HFFc6 (cell line): Measurements from ENCODE around the gene ANKDD1A. TPM values are rescaled to one million over a fixed set of nuclear protein-coding genes. Genes with fewer than 3 reads are reported as not detected.

Experiments used
- DNase-seq: peaks from one replicate; pipeline ENCODE4 v3.0.0-alpha.2; 2018
- H3K27ac Mint-ChIP-seq: 2 replicates; pipeline ENCODE4 v1.8.0; 2020; ENCODE audit warnings: mild to moderate bottlenecking, mixed read lengths
- H3K27me3 Mint-ChIP-seq: 2 replicates; pipeline ENCODE4 v1.8.0; 2021; ENCODE audit warnings: mild to moderate bottlenecking, moderate library complexity, mixed read lengths; ENCODE audit not compliant: insufficient read depth
- H3K36me3 Mint-ChIP-seq: 2 replicates; pipeline ENCODE4 v1.8.0; 2021; ENCODE audit warnings: low read depth, mixed read lengths
- H3K4me1 Mint-ChIP-seq: 2 replicates; pipeline ENCODE4 v1.8.0; 2020; ENCODE audit warnings: low read depth, mixed read lengths
- H3K4me3 Mint-ChIP-seq: 2 replicates; pipeline ENCODE4 v1.8.0; 2020; ENCODE audit warnings: mild to moderate bottlenecking, moderate library complexity, mixed read lengths
- H3K9me3 Mint-ChIP-seq: 2 replicates; pipeline ENCODE4 v1.8.0; 2020; ENCODE audit warnings: mild to moderate bottlenecking, mixed read lengths
- CTCF ChIP-seq: fragments of 200-600 bp; sonication (generic); IDR thresholded peaks from 2 replicates; pipeline ENCODE4 v1.5.0; 2021; ENCODE audit warnings: antibody characterized with exemption, mild to moderate bottlenecking
- total RNA-seq, 6 experiments: library from RNA; stranded (reverse); fragmentation: NEBNext Ultra II Directional; extraction: Animal tissue kit (Norgen Biotek cat#: 25700); gene quantifications; 2 replicates in 1 of 6; 3 replicates in 5 of 6; pipeline ENCODE4 v1.2.3, GENCODE V29; 2021

ANKDD1A gene
- total RNA-seq, 6 experiments from 2014 or later: 1.3 to 2.4 (median 1.9) TPM

DNA sequence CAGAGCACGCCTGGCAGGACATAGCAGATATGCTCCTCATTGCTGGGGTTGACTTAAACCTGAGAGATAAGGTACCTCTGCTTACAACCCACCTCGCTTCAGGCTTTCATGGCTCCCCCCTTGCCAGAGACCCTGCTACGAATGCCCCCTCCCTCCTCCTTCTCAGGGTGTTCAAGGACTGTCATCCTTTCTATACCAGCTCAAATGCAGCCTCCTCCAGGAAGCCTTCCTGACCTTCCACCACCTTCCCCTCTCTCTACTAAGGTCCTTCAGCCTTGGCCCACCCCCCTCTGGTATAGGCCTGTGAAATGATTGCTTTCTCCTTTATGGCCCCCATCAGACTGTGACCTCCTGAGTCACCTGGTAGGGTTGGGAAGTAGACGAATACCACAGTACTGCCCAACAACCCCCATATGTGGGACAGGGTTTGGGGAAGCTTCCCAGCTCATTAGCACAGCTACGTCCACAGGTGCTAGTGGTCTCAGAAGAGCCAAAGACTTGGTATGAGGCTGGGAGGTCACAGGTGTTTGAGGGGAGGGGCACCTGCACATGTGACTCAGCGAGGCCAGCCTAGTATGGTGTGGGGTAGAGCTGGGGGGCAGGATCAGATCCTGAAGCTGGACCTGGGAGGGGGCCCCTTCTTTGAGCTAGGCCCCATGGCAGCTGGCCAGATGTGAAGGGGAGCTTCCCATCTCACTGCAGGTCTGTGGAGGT, 32.0 kb downstream of the ANKDD1A start:
- H3K36me3 Mint-ChIP-seq: no peaks in the 10 kb centered on the region
- no peak overlapping the region for H3K27ac Mint-ChIP-seq
- H3K27me3 Mint-ChIP-seq: no peaks in the 10 kb centered on the region
- no peak for TF ChIP-seq CTCF
- H3K4me1 Mint-ChIP-seq: no peaks in the 10 kb centered on the region
- H3K9me3 Mint-ChIP-seq: no peaks in the 10 kb centered on the region
- no peak for DNase-seq
- H3K4me3 Mint-ChIP-seq: no peak overlapping the region

DNA sequence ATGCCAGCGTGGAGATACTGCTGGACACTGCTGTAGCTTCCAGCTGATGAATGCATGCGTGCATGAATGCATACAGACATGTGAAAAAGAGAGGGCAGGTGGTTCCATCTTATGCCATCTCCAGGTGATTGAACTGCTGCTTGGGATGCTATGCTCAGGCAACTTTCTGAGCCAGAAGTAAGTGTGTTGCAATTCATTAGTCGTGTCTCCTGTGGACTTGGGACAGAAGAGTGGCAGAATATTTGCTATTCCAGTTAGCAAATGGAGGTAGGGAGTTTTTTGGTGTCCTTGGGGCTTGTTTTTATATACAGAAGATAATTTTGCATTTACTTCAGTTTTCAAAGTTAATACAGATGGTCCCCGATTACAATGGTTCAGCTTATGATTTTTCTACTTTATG, 33.3 kb downstream of the ANKDD1A start:
- no peak overlapping the region for H3K27ac Mint-ChIP-seq
- DNase-seq: no peak
- H3K4me3 Mint-ChIP-seq: no peak overlapping the region
- H3K36me3 Mint-ChIP-seq: no peaks in the 10 kb centered on the region
- H3K4me1 Mint-ChIP-seq: no peaks in the 10 kb centered on the region
- H3K9me3 Mint-ChIP-seq: no peaks in the 10 kb centered on the region
- no peaks in the 10 kb centered on the region; the same call in 1 of the 2 replicates for H3K27me3 Mint-ChIP-seq
- no peak for TF ChIP-seq CTCF

GRCh38 chr15:64947211-64947610, 35.5 kb downstream of the ANKDD1A start:
- Mint-ChIP-seq H3K27ac (no peak overlapping the region), H3K36me3 (no peaks in the 10 kb centered on the region), H3K4me3 (no peak overlapping the region), H3K27me3 (no peaks in the 10 kb centered on the region; the same call in 1 of the 2 replicates), H3K4me1 (no peaks in the 10 kb centered on the region), H3K9me3 (no peaks in the 10 kb centered on the region)
- DNase-seq: no peak
- TF ChIP-seq CTCF: no peak

DNA sequence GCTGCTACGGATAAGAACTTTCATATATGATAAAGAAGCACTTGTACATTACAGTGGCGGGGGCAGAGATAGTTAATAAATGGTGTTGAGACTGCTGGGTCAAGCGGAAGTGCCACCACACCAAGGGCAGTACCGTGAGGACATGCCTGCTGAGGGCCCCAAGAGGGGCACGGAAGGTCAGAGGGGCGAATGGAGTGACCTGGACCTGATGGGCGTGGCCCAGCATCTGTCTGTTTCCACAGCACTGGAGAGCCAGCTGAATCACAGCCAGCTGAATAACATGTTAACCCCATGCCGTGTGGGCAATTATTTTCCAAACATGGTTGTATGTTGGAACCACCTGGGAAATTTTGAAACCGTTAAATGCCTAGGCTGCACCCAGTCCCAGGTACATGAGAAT, 37.2 kb downstream of the ANKDD1A start:
- Mint-ChIP-seq H3K4me3 (no peak overlapping the region), H3K27me3 (no peaks in the 10 kb centered on the region; the same call in 1 of the 2 replicates), H3K27ac (no peak overlapping the region), H3K9me3 (no peaks in the 10 kb centered on the region; the same call in 1 of the 2 replicates), H3K36me3 (peaks cover 14% of the 10 kb centered on the region), H3K4me1 (no peaks in the 10 kb centered on the region)
- TF ChIP-seq CTCF: no peak
- no peak for DNase-seq

- DNase-seq: no peak
- Mint-ChIP-seq H3K4me3 (no peak overlapping the region), H3K4me1 (no peaks in the 10 kb centered on the region), H3K27ac (no peak overlapping the region), H3K27me3 (no peaks in the 10 kb centered on the region; the same call in 1 of the 2 replicates), H3K9me3 (no peaks in the 10 kb centered on the region; the same call in 1 of the 2 replicates), H3K36me3 (peaks cover 20% of the 10 kb centered on the region)
- TF ChIP-seq CTCF: no peak
Observed at GRCh38 chr15:64949383-64950186, 37.9 kb downstream of the ANKDD1A start.
